Measurements from ENCODE around the gene ABCC1.

The ABCC1 gene

DNA sequence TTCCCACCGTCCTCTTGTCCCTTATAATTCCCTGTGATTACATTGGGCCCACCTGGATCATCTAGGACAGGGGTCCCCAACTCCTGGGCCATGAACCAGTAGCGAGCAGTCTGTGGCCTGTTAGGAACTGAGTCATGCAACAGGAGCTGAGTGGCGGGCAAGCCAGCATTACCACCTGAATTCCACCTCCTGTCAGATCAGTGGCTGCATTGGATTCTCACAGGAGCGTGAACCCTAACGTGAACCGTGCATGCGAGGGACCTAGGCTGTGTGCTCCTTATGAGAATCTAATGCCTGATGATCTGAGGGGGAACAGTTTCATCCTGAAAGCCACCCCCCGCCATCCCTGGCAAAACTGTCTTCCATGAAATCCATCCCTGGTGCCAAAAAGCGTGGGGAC is 36.8 kb downstream of the ABCC1 start:
- TF ChIP-seq, protein P1, sequence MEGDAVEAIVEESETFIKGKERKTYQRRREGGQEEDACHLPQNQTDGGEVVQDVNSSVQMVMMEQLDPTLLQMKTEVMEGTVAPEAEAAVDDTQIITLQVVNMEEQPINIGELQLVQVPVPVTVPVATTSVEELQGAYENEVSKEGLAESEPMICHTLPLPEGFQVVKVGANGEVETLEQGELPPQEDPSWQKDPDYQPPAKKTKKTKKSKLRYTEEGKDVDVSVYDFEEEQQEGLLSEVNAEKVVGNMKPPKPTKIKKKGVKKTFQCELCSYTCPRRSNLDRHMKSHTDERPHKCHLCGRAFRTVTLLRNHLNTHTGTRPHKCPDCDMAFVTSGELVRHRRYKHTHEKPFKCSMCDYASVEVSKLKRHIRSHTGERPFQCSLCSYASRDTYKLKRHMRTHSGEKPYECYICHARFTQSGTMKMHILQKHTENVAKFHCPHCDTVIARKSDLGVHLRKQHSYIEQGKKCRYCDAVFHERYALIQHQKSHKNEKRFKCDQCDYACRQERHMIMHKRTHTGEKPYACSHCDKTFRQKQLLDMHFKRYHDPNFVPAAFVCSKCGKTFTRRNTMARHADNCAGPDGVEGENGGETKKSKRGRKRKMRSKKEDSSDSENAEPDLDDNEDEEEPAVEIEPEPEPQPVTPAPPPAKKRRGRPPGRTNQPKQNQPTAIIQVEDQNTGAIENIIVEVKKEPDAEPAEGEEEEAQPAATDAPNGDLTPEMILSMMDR (IDR thresholded peaks at IDR 0.05; ENCODE audit: control extremely low read depth, extremely low read depth, low read depth, missing control alignments) = no peak
- CTCF ChIA-PET = interaction anchor here (1.2 kb wide), 1 partner anchor 20 kb away, joined by 3 read pairs; no protein-coding TSS in a partner anchor
- DNase-seq (ENCODE audit: extremely low spot score) = no peak
- POLR2A ChIA-PET = no interaction called here

DNA sequence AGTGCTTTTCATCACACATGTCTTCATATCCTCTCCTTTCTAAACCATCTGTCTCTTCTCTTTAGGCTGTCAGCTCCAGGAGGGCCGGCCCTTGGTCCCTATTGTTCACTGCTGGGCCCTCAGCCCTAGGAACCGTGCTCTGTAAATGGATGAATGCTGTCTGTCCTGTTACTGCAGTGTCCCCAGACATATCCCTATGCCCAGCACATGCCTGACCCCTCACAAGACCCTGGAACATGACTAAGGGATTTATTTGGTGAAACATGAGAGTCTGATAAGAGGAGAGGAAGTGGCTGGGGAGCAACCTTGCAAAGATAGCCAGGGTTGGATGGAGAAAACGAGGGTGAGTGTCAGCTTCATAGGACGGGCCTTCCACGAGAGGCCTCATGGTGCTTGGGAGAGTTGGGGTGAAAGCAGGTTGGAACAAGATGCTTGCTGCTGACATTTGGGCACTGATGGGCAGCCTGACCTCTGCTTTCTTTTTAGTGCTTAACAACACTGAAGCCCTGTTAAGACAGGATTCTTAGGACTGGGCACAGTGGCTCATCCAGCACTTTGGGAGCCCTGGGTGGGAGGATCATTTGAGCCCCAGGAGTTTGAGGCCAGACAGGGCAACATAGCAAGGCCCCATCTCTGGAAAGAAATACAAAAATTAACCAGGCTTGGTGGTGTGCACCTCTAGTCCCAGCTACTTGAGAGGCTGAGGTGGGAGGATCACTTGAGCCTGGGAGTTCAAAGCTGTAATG is 39.0 kb downstream of the ABCC1 start:
- no peak for DNase-seq (ENCODE audit: extremely low spot score)
- POLR2A ChIA-PET = interaction anchor here (0.7 kb wide), 1 partner anchor 275 kb away, joined by 9 read pairs; no protein-coding TSS in a partner anchor
- CTCF ChIA-PET = interaction anchor here (1.1 kb wide), 1 partner anchor 19 kb away, joined by 4 read pairs; no protein-coding TSS in a partner anchor
- TF ChIP-seq, protein P1 (IDR thresholded peaks at IDR 0.05; ENCODE audit: control extremely low read depth, extremely low read depth, low read depth, missing control alignments) = no peak

GRCh38 chr16:15990902-15991301 is 41.5 kb downstream of the ABCC1 start:
- TF ChIP-seq, protein P1 (IDR thresholded peaks at IDR 0.05; ENCODE audit: control extremely low read depth, extremely low read depth, low read depth, missing control alignments) = no peak
- ChIA-PET CTCF (no interaction called here), POLR2A (no interaction called here)

GRCh38 chr16:15993128-15993527 is 43.7 kb downstream of the ABCC1 start:
- CTCF ChIA-PET = interaction anchor here (0.9 kb wide), 1 partner anchor 20 kb away, joined by 3 read pairs; no protein-coding TSS in a partner anchor
- POLR2A ChIA-PET = no interaction called here
- TF ChIP-seq, protein P1 (IDR thresholded peaks at IDR 0.05; ENCODE audit: control extremely low read depth, extremely low read depth, low read depth, missing control alignments) = no peak
- no peak for DNase-seq (ENCODE audit: extremely low spot score)

More at GRCh38 chr16:15990902-15991301, 41.5 kb downstream of the ABCC1 start:
- DNase-seq (ENCODE audit: extremely low spot score) = no peak

- ChIA-PET POLR2A (no interaction called here), CTCF (no interaction called here)
- no peak for DNase-seq (ENCODE audit: extremely low spot score)
- TF ChIP-seq, protein P1 (IDR thresholded peaks at IDR 0.05; ENCODE audit: control extremely low read depth, extremely low read depth, low read depth, missing control alignments) = no peak
Observed at GRCh38 chr16:15993541-15993940, 44.1 kb downstream of the ABCC1 start.

DNA sequence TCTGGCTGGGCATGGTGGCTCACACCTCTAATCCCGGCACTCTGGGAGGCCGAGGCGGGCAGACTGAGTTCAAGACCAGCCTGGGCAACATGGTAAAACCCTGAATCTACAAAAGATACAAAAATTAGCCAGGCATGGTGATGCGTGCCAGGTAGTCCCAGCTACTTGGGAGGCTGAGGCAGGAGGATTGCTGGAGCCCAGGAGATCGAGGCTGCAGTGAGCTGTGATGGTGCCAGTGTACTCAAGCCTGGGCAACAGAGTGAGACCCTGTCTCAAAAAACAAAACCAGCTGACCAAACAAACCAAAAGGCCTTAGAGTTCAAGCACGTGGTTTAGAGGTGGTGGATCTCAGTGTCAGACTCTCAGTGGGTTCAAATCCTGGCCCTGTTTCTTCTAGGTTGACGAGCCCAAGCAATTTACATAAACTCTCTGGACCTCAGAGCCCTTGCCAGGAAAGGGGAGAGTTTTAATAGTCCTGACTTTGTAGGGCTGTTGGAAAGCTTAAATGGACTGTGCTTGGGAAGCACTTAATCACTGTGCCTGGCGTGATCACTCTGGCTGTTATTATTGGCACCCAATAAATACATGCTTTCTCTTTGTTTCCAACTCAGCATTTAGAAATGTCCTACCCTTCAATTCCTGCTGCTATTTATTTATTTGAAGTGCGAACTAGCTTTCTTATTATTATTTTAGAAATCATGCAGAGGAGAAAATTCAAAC is 44.7 kb downstream of the ABCC1 start:
- ChIA-PET POLR2A (no interaction called here), CTCF (no interaction called here)
- no peak for DNase-seq (ENCODE audit: extremely low spot score)
- TF ChIP-seq, protein P1 (IDR thresholded peaks at IDR 0.05; ENCODE audit: control extremely low read depth, extremely low read depth, low read depth, missing control alignments) = no peak

Measured in GM10248 (cell line).